GM23248 (cell line): ENCODE results near the gene KDELR3. TPM values are rescaled to one million over a fixed set of nuclear protein-coding genes. Genes with fewer than 3 reads are reported as not detected.

ENCODE experiments used
- DNase-seq: peaks from one replicate; pipeline ENCODE4 v3.0.0-alpha.2; 2015
- H2AFZ ChIP-seq: fragments of 200-600 bp; sonication (generic); 2 replicates; pipeline ENCODE4 v1.6.1; 2016; ENCODE audit warnings: antibody characterized with exemption
- H3F3A ChIP-seq: fragments of 200-600 bp; sonication (generic); 2 replicates; pipeline ENCODE4 v1.6.1; 2016; ENCODE audit warnings: mild to moderate bottlenecking, antibody characterized with exemption, mixed run types; ENCODE audit not compliant: insufficient read depth
- H3K27ac ChIP-seq: fragments of 200-600 bp; sonication (generic); 2 replicates; pipeline ENCODE4 v1.5.1; 2016; ENCODE audit warnings: mild to moderate bottlenecking
- H3K27me3 ChIP-seq: fragments of 200-600 bp; sonication (generic); replicated peaks from 2 replicates; pipeline ENCODE4 v1.6.1; 2016; ENCODE audit warnings: mild to moderate bottlenecking; ENCODE audit not compliant: insufficient read depth
- H3K36me3 ChIP-seq: fragments of 200-600 bp; sonication (generic); 2 replicates; pipeline ENCODE4 v1.6.1; 2016; ENCODE audit warnings: low read depth, mild to moderate bottlenecking
- H3K4me1 ChIP-seq: fragments of 200-600 bp; sonication (generic); 2 replicates; pipeline ENCODE4 v1.6.1; 2016; ENCODE audit warnings: mild to moderate bottlenecking; ENCODE audit not compliant: insufficient read depth
- H3K4me2 ChIP-seq: fragments of 200-600 bp; sonication (generic); one replicate; pipeline ENCODE4 v1.6.1; 2016; ENCODE audit warnings: mild to moderate bottlenecking; ENCODE audit not compliant: unreplicated experiment
- H3K4me3 ChIP-seq: fragments of 200-600 bp; sonication (generic); 2 replicates; pipeline ENCODE4 v1.5.1; 2016; ENCODE audit warnings: mild to moderate bottlenecking
- H3K79me2 ChIP-seq: fragments of 200-600 bp; sonication (generic); 2 replicates; pipeline ENCODE4 v1.6.1; 2016; ENCODE audit warnings: mild to moderate bottlenecking; ENCODE audit not compliant: insufficient read depth
- H3K9ac ChIP-seq: fragments of 200-600 bp; sonication (generic); 2 replicates; pipeline ENCODE4 v1.6.1; 2016; ENCODE audit warnings: mild to moderate bottlenecking
- H3K9me2 ChIP-seq: fragments of 200-600 bp; sonication (generic); 2 replicates; pipeline ENCODE4 v1.6.1; 2016; ENCODE audit warnings: mixed run types, mild to moderate bottlenecking, moderate library complexity; ENCODE audit not compliant: insufficient read depth
- H3K9me3 ChIP-seq: fragments of 200-600 bp; sonication (generic); one replicate; pipeline ENCODE4 v1.6.1; 2017; ENCODE audit warnings: low read depth
- H4K20me1 ChIP-seq: fragments of 200-600 bp; sonication (generic); 2 replicates; pipeline ENCODE4 v1.6.0; 2016; ENCODE audit not compliant: insufficient read depth
- EZH2 ChIP-seq: fragments of 200-600 bp; sonication (generic); IDR thresholded peaks from 2 replicates; pipeline ENCODE4 v1.6.1; 2018; ENCODE audit warnings: antibody characterized with exemption, mild to moderate bottlenecking; ENCODE audit not compliant: insufficient read depth, poor library complexity, severe bottlenecking
- EZH2phosphoT487 ChIP-seq: fragments of 200-600 bp; sonication (generic); IDR thresholded peaks from 2 replicates; pipeline ENCODE4 v1.6.1; 2018; ENCODE audit warnings: antibody characterized with exemption, moderate library complexity, mild to moderate bottlenecking, low read depth; ENCODE audit not compliant: insufficient read depth
- WGBS, 2 experiments: methylation state at CpG; one replicate each; pipeline ENCODE4 v1.1.6; 2015 to 2017; ENCODE audit warnings: low lambda C conversion rate in 2 of 2, low coverage in 1 of 2; ENCODE audit errors: missing lambda C conversion rate in 2 of 2; 5-methylcytosine and 5-hydroxymethylcytosine counted together
- in situ Hi-C: fragments of 300-500 bp; cut with MboI; formaldehyde crosslinking; loops from 2 replicates; pipeline ENCODE4 v1.15.0; 2020
- polyA plus RNA-seq: library from polyadenylated mRNA; unstranded; fragments of >200 nt; fragmentation: Nextera tagmentation; extraction: Ambion mirVana; gene quantifications from 2 replicates; pipeline ENCODE4 v1.2.1, GENCODE V29; 2016
- total RNA-seq: library from RNA; depleted of rRNA; stranded (reverse); fragments of >200 nt; shearing (Covaris generic); gene quantifications from 2 replicates; pipeline ENCODE4 v1.2.3, GENCODE V29; 2014

The KDELR3 gene
- total and polyA plus RNA-seq, 2 experiments from 2014 or later, result 191 to 326 TPM

DNA sequence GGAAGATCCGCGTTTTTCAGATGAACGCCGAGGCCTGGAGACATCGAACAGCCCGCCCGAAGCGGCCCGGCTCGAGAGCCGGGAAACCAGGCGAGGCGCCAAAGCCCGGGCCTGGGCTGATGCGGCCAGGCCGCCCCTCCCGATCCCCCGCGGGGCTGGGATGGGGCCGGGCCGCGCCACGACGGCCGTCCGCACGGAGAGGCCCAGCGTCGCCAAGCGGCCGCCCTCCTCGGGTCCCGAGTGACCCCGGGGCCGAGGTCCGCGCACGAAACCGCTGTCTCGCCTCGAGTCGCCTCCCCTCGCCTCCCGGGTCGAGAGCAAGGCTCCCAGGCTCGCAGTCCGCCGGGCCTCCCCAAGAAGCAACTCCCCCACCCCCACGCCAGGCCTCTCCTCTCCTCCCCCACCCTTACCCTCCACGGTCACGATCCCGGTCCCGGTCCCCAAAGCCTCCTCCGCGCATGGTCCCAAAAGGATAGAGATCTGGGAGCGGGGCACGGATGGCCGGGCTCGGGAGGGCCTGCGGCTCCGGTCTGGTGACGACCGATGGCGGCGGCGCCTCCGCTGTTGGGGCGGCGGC, 37.7 kb downstream of the KDELR3 start:
- peak; percentile 88 for DNase-seq
- in situ Hi-C loops, result no loop called here
- peak overlapping the region; percentile 99 for H3K9ac ChIP-seq
- peaks cover 54% of the 10 kb centered on the region for H3K79me2 ChIP-seq
- TF ChIP-seq EZH2, result no peak
- no peak for TF ChIP-seq EZH2phosphoT487
- WGBS, 2 experiments, result 0 to 2% methylated on average over 45 of the region's 69 CpGs
- H3K9me3 ChIP-seq, result no peaks in the 10 kb centered on the region
- no peaks in the 10 kb centered on the region for H3K9me2 ChIP-seq
- peak overlapping the region; percentile 100 for H3K4me2 ChIP-seq
- peaks cover 35% of the 10 kb centered on the region for H3K4me1 ChIP-seq
- H3K4me3 ChIP-seq, result peak overlapping the region; percentile 92
- 0 out of 2 replicates have a peak overlapping the region, but pooled peaks have one; percentile 14 for H2AFZ ChIP-seq
- peaks cover 37% of the 10 kb centered on the region for H4K20me1 ChIP-seq
- peak overlapping the region; percentile 99 for H3K27ac ChIP-seq
- H3K36me3 ChIP-seq, result peaks cover 26% of the 10 kb centered on the region
- H3F3A ChIP-seq, result peaks cover 35% of the 10 kb centered on the region
- no peaks in the 10 kb centered on the region for H3K27me3 ChIP-seq

DNA sequence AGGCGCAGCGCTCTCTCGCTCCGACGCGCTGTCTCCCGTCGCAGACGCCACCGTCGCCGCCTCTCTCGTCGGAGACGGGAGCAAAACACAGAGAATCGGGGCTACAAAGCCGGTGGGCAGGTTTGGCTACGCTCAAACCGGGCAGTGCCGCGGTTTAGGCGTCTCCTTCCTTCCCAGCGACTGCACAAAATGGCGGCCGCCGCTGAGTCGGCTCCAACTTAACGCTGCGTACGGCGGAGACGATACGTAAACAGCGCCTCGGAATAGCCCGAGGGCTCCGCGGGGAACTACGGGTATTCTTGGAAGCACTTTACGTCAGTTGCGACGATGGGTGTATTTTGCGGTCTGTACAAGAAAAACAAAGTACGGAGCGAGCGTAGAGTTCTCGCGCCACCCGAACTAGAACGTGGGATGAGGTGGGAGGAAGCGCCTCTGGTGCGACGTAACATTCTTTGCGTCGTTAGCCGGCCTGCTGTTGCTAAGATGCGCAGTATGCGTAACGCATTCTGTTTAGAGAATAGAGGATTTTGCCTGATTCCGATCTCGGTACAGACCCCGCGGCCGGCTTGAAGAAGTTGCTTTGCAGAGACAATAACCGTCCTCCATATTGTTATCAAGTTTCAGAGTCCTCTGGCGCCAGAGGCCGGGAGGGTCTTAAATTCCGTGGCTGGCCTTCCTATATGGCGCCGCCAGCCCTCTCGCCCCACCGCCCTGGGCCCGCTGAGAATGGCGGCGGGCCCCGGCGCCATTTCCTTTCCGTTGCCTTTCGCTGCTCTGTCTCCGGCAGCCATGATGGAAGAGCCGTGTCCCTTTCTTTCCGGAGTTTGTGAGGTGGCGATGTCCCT, 38.4 kb downstream of the KDELR3 start, which contains the start of gene DDX17:
Gene DDX17 (minus strand): TSS at position 194 of the 845 bp plus-strand sequence.
- H3K36me3 ChIP-seq, result peaks cover 19% of the 10 kb centered on the region
- H3K9ac ChIP-seq, result peak within 1 kb of the TSS; percentile 99
- peak within 1 kb of the TSS; percentile 94 for H2AFZ ChIP-seq
- no peaks in the 10 kb centered on the region for H3K27me3 ChIP-seq
- H3F3A ChIP-seq, result peaks cover 29% of the 10 kb centered on the region
- 1% methylated on average over 81 to 83 of the region's 83 CpGs for WGBS, 2 experiments
- peak within 1 kb of the TSS; percentile 92 for H3K4me3 ChIP-seq
- peaks cover 47% of the 10 kb centered on the region for H3K79me2 ChIP-seq
- no peaks in the 10 kb centered on the region for H3K9me2 ChIP-seq
- peaks cover 32% of the 10 kb centered on the region for H3K4me1 ChIP-seq
- peak within 1 kb of the TSS; percentile 100 for H3K4me2 ChIP-seq
- in situ Hi-C loops, result no loop called here
- DNase-seq, result peak; percentile 98
- peaks cover 31% of the 10 kb centered on the region for H4K20me1 ChIP-seq
- peak within 1 kb of the TSS; percentile 99 for H3K27ac ChIP-seq
- H3K9me3 ChIP-seq, result no peaks in the 10 kb centered on the region
- no peak for TF ChIP-seq EZH2phosphoT487
- TF ChIP-seq EZH2, result no peak

DNA sequence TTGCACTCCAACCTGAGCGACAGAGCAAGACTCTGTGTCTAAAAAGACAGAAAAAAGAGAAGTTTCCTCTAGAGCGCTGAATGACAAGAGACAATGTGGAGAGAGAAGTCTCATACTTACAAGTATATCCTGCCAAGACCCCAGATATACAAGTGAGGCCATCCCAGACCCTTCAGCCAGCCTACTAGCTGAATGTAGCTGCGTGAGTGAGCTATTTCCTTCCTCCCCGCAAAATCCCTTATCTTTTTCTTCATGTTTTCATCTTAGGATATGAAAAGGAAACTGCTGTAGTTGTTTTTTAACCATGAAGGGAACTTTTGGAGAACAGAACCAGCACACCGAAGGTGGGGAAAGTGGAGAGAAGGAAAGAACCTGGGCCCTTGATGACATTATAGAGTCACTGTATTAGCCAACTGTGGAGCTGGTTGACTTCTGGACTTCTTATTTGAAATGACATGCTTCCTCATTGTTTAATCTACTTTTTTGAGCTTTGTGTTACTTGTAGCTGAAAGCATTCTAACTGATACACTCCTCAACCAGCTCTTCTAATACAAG, 42.6 kb downstream of the KDELR3 start:
- Histone ChIP-seq H2AFZ (no peak overlapping the region), H3K4me3 (no peak overlapping the region), H3K79me2 (peaks cover 5% of the 10 kb centered on the region), H3K4me1 (peaks cover 4% of the 10 kb centered on the region; the same call in 1 of the 2 replicates), H3K9me3 (no peaks in the 10 kb centered on the region), H3K9me2 (no peaks in the 10 kb centered on the region), H3K9ac (no peak overlapping the region), H3K36me3 (no peaks in the 10 kb centered on the region), H4K20me1 (no peaks in the 10 kb centered on the region), H3K27ac (no peak overlapping the region), H3F3A (peaks cover 8% of the 10 kb centered on the region), H3K27me3 (no peaks in the 10 kb centered on the region), H3K4me2 (no peak overlapping the region)
- 92 to 96% methylated on average over 5 of the region's 5 CpGs for WGBS, 2 experiments
- DNase-seq, result no peak
- in situ Hi-C loops, result no loop called here
- no peak for TF ChIP-seq EZH2
- no peak for TF ChIP-seq EZH2phosphoT487

DNA sequence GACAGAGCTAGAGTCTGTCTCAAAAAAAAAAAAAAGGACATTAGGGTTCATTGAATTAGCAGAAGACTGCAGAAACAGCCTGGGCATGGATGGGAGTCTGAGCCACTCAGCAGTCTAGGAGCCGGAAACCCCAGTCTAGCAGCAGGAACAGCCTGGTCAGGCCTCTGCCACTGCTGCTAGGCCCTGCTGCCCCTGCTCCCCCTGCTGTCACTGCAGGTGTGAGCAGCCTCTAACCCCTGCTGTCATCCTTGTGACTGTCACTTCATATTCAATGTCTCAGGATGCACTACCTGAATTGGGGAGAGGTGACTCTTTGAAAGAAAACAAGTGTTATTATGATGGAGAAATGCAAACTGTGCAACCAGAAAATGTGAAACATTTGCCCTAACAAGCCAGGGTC, 45.2 kb downstream of the KDELR3 start:
- Histone ChIP-seq H3K79me2 (no peaks in the 10 kb centered on the region), H2AFZ (no peak overlapping the region), H3K27ac (no peak overlapping the region), H3K4me2 (no peak overlapping the region), H4K20me1 (no peaks in the 10 kb centered on the region), H3K9ac (no peak overlapping the region), H3F3A (no peaks in the 10 kb centered on the region), H3K9me2 (no peaks in the 10 kb centered on the region), H3K4me1 (no peaks in the 10 kb centered on the region), H3K9me3 (no peaks in the 10 kb centered on the region), H3K27me3 (no peaks in the 10 kb centered on the region), H3K36me3 (no peaks in the 10 kb centered on the region), H3K4me3 (no peak overlapping the region)
- 83 to 100% methylated on average over 1 of the region's 1 CpG for WGBS, 2 experiments
- no peak for DNase-seq
- no peak for TF ChIP-seq EZH2phosphoT487
- TF ChIP-seq EZH2, result no peak
- in situ Hi-C loops, result no loop called here
